Activated naive CD8-positive, alpha-beta T cell treated with anti-CD3 and anti-CD28 coated beads, Interleukin-2, amount 10 ng/mL, durations not matched to agents 7 days and 5 days (primary cell): ENCODE data around the gene CTSH. TPM values are rescaled to one million over a fixed set of nuclear protein-coding genes. Genes with fewer than 3 reads are reported as not detected.
A peak's percentile ranks its signal among the peaks of the same experiment; 100 is the strongest.

Experiments
- ATAC-seq: fragments of 150-1000 bp; cut with Tn5 transposase; one replicate; pipeline ENCODE4 v1.10.0; 2021; ENCODE audit warnings: low read depth, moderate library complexity
- POLR2A ChIA-PET: fragments of 350-600 bp; sonication (Branson Sonifier 250); formaldehyde crosslinking; loops from one replicate; lab custom pipeline; 2021; ENCODE audit warnings: antibody characterized with exemption; lab: Charles Lee
- DNase-seq: peaks from one replicate; pipeline ENCODE4 v3.0.0; 2021
- H3K27ac Mint-ChIP-seq: one replicate; pipeline ENCODE4 v1.8.0; 2022; ENCODE audit warnings: mild to moderate bottlenecking, mixed read lengths
- H3K27me3 Mint-ChIP-seq: one replicate; pipeline ENCODE4 v1.8.0; 2022; ENCODE audit warnings: mild to moderate bottlenecking, moderate library complexity, mixed read lengths
- H3K36me3 Mint-ChIP-seq: one replicate; pipeline ENCODE4 v1.8.0; 2021; ENCODE audit warnings: mild to moderate bottlenecking, mixed read lengths
- H3K4me1 Mint-ChIP-seq: one replicate; pipeline ENCODE4 v1.8.0; 2021; ENCODE audit warnings: mixed read lengths
- H3K4me3 Mint-ChIP-seq: one replicate; pipeline ENCODE4 v1.8.0; 2022; ENCODE audit warnings: mild to moderate bottlenecking, moderate library complexity, mixed read lengths
- H3K9me3 Mint-ChIP-seq: one replicate; pipeline ENCODE4 v1.8.0; 2021; ENCODE audit warnings: mixed read lengths
- total RNA-seq, 2 experiments: library from RNA; stranded (reverse); gene quantifications; one replicate each; pipeline ENCODE4 v1.2.3, GENCODE V29; 2021

Gene CTSH, protein sequence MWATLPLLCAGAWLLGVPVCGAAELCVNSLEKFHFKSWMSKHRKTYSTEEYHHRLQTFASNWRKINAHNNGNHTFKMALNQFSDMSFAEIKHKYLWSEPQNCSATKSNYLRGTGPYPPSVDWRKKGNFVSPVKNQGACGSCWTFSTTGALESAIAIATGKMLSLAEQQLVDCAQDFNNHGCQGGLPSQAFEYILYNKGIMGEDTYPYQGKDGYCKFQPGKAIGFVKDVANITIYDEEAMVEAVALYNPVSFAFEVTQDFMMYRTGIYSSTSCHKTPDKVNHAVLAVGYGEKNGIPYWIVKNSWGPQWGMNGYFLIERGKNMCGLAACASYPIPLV
- 10 to 100 TPM; 31.5 to 33.9 TPM for total RNA-seq

DNA sequence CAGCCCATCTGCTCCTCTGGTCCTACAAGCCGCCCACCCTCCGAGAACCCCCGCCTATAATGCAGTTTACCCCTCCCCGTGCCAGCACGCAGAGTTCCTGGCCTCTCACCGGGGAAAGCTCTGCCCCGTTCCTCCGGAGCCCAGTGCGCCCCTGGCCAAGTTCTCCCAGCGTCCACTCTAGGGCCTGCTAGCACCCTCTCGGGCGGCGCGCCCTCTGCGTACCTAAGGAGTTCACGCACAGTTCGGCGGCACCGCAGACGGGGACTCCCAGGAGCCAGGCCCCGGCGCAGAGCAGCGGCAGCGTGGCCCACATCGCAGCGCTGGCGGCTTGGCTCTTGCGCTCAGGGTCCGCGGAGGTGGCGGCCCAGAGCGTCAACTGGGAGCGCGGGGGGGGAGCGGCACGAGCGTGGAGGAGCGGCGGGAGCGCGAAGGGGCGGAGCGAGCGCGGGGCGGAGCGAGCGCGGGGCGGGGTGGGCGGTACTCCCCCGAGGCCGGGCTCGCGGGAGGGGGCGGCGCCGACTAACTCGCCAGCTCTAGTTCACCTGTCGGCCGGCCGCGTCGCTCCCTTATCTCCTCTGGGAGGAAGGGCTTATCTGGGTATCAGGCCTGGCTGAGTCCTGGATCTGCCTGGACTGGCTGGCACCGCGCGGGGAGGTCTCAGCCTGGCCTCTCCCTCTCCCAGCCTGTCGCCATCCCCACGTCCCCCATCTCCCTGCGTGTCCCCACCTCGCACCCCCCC is at the start of gene CTSH:
Gene CTSH (minus strand): TSS at position 378 of the 739 bp plus-strand sequence. CDS start 65 bp downstream, at position 313.
- peak within 1 kb of the TSS; percentile 77 for H3K4me3 Mint-ChIP-seq
- no peak within 1 kb of the TSS for H3K27ac Mint-ChIP-seq
- H3K36me3 Mint-ChIP-seq, result no peaks in the 10 kb centered on the region
- POLR2A ChIA-PET, result no interaction called here
- DNase-seq (peak; percentile 85), ATAC-seq (peak; percentile 86)
- H3K4me1 Mint-ChIP-seq, result peaks cover 5% of the 10 kb centered on the region
- H3K9me3 Mint-ChIP-seq, result no peaks in the 10 kb centered on the region
- peaks cover 36% of the 10 kb centered on the region for H3K27me3 Mint-ChIP-seq

DNA sequence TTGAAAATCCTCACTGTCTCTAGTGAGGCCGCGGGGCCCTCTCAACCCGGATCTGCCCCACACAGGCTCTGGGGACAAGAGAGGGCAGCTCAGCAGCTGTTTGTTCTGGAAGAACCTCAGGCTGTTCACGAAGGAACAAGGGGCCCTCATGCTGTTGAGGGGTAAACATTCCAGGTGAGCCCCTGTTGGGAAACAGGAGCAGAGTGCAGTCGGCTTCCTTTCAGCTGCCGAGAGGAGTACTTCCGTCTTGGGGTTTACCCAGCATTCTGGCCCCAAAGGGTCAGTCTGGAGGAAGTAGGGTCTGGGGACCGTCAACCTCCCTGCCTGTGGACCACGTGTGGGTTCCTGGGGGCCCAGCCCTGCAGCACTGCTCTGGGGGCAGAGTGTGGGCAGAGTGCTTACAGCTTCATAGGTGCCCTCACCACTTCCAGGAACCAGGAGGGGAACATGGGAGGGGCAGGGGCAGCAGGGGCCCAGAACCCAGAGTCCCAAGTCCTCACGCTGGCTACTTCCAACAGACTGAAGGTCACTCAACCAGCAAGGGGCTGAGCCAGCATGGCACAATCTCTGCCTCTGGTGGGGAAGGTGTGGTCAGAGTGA is 49.2 kb upstream of the CTSH start:
- no peak for ATAC-seq
- Mint-ChIP-seq H3K4me1 (peaks cover 4% of the 10 kb centered on the region), H3K27me3 (peaks cover 3% of the 10 kb centered on the region), H3K4me3 (no peak overlapping the region), H3K9me3 (no peaks in the 10 kb centered on the region), H3K36me3 (no peaks in the 10 kb centered on the region), H3K27ac (no peak overlapping the region)
- DNase-seq, result no peak
- POLR2A ChIA-PET, result no interaction called here

GRCh38 chr15:78993257-78993930 is 48.5 kb upstream of the CTSH start:
- H3K4me1 Mint-ChIP-seq, result peaks cover 6% of the 10 kb centered on the region
- H3K4me3 Mint-ChIP-seq, result no peak overlapping the region
- no peak for DNase-seq
- ATAC-seq, result no peak
- H3K27me3 Mint-ChIP-seq, result peaks cover 5% of the 10 kb centered on the region
- peak overlapping the region; percentile 1 for H3K27ac Mint-ChIP-seq
- H3K9me3 Mint-ChIP-seq, result no peaks in the 10 kb centered on the region
- POLR2A ChIA-PET, result no interaction called here
- no peaks in the 10 kb centered on the region for H3K36me3 Mint-ChIP-seq

DNA sequence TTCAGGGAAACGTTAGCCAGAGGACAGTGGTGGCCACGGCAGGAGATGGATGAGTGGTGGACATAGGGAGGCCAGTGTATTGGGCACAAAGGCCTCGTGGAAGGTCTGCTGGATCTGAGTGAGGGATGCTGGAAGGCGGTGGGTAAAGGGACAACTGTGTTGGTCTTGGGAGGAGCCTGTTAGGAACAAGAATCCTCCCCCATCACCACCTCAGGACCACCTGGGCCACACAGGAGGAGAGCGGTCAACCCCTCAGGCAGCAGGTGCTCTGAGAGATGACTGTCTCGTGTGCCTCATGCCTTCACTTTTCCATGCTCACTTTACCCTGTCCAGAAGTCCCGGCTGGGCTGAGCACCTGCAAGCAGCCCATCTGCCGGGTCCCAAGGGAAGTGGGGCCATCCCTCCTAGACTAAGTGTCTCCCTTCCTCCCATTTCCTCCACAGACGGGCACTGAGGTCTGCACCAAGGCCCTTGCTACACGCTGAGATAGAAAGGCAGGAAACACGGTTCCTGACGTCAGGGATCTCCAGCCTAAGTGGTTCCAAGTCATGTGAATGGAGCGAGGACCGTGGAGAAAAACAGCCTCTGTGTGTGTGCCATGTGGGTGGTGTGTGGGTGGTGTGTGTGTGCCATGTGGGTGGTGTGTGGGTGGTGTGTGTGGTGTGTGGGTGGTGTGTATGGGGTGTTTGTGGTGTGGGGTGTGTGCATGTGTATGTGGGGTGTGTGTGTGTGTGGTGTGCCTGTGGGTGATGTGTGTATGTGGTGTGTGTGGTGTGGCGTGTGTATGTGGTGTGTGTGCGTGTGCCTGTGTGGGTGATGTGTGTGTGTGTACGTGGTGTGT is 47.8 kb upstream of the CTSH start:
- ATAC-seq, result no peak
- H3K9me3 Mint-ChIP-seq, result no peaks in the 10 kb centered on the region
- H3K27ac Mint-ChIP-seq, result peak overlapping the region; percentile 1
- H3K36me3 Mint-ChIP-seq, result no peaks in the 10 kb centered on the region
- H3K4me1 Mint-ChIP-seq, result peaks cover 8% of the 10 kb centered on the region
- POLR2A ChIA-PET, result no interaction called here
- H3K27me3 Mint-ChIP-seq, result peaks cover 9% of the 10 kb centered on the region
- DNase-seq, result no peak
- no peak overlapping the region for H3K4me3 Mint-ChIP-seq

- Mint-ChIP-seq H3K27me3 (peaks cover 11% of the 10 kb centered on the region), H3K4me3 (no peak overlapping the region), H3K9me3 (no peaks in the 10 kb centered on the region), H3K4me1 (peaks cover 8% of the 10 kb centered on the region), H3K27ac (no peak overlapping the region), H3K36me3 (no peaks in the 10 kb centered on the region)
- POLR2A ChIA-PET, result no interaction called here
- DNase-seq (no peak), ATAC-seq (no peak)
Measured at GRCh38 chr15:78991879-78992278, 47.0 kb upstream of the CTSH start.

DNA sequence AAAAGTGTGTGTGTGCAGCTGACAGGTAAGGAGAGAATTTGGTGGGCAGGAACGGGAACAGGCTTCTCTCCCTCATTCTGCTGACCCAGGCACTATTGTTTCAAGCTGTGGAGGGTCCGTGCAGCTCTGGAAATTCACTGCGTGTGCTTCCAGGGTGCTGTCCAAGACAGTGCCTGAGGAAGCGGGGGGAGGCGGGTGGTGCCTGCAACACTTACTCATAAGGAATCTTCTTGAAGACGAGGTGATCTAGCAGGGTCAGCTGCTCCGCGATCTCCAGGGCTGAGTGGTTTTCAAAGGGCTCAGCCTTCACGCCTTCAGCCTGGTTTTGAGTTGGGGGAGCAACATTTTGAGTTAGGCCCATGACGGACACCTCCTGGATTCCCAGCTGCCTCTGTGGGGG is 46.6 kb upstream of the CTSH start:
- H3K27ac Mint-ChIP-seq, result no peak overlapping the region
- ATAC-seq, result no peak
- H3K4me1 Mint-ChIP-seq, result peaks cover 8% of the 10 kb centered on the region
- no peak overlapping the region for H3K4me3 Mint-ChIP-seq
- H3K27me3 Mint-ChIP-seq, result peaks cover 11% of the 10 kb centered on the region
- POLR2A ChIA-PET, result no interaction called here
- H3K9me3 Mint-ChIP-seq, result no peaks in the 10 kb centered on the region
- no peaks in the 10 kb centered on the region for H3K36me3 Mint-ChIP-seq
- DNase-seq, result no peak

DNA sequence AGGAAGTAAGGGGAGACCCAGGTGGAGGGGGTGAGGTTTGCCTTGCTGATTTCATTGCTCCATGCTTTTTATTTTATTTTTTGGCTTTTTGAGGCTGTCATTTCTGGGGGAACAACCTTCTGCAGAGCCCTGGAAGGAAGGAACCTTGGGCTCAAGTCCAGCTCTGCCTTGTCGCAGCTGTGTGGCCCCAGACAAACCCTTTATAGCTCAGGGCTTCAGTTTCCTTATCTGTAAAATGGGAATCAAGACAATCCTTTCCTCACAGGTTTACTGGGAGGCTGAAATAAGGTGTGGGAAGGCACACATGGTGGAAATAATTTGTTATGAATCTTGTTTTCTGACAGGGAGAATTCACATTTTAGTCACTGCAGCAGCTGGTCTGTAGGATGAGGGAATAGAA is 45.4 kb upstream of the CTSH start:
- no peak overlapping the region for H3K27ac Mint-ChIP-seq

GRCh38 chr15:78989701-78990240 is 44.9 kb upstream of the CTSH start:
- POLR2A ChIA-PET, result no interaction called here

More for the DNA sequence above, 45.4 kb upstream of the CTSH start:
- Mint-ChIP-seq H3K27me3 (peaks cover 11% of the 10 kb centered on the region), H3K36me3 (no peaks in the 10 kb centered on the region), H3K4me3 (no peak overlapping the region), H3K4me1 (peaks cover 8% of the 10 kb centered on the region), H3K9me3 (no peaks in the 10 kb centered on the region)
- POLR2A ChIA-PET, result no interaction called here
- DNase-seq, result no peak
- ATAC-seq, result no peak

DNA sequence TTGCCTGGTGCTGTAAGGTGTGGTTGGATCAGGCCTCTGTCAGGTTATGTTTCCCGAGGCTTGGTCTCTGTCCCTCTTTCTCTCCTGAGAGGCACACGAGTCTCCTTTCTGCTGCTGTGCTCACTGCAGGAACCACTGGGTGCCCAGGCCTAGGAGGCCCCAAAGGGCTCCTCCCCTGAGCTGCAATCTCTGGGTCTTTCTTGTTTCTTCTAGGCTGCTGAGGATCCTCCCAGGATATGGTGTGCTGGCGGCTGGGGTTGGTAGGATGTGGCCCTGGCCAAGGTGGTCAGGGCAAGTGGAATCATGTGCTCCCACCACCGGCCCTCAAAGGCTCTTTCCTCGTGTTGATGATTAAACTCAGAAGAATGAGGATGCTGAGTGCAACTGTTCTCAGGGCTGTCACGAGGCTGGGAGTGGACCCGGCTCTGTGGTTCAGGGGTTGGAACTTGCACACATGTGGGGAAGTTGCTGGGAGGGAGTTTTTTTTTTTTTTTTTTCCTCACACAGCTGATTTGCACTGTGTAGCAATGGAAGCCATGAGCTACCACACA is 43.6 kb upstream of the CTSH start:
- Mint-ChIP-seq H3K9me3 (no peaks in the 10 kb centered on the region), H3K4me1 (peaks cover 8% of the 10 kb centered on the region), H3K36me3 (no peaks in the 10 kb centered on the region), H3K27me3 (peaks cover 11% of the 10 kb centered on the region), H3K4me3 (peak overlapping the region; percentile 22), H3K27ac (peak overlapping the region; percentile 46)
- peak; percentile 83 for ATAC-seq
- peak; percentile 53 for DNase-seq
- POLR2A ChIA-PET, result no interaction called here

More at GRCh38 chr15:78989701-78990240, 44.9 kb upstream of the CTSH start:
- peaks cover 8% of the 10 kb centered on the region for H3K4me1 Mint-ChIP-seq
- H3K4me3 Mint-ChIP-seq, result no peak overlapping the region
- ATAC-seq (no peak), DNase-seq (no peak)
- H3K9me3 Mint-ChIP-seq, result no peaks in the 10 kb centered on the region
- H3K36me3 Mint-ChIP-seq, result no peaks in the 10 kb centered on the region
- H3K27ac Mint-ChIP-seq, result no peak overlapping the region
- peaks cover 11% of the 10 kb centered on the region for H3K27me3 Mint-ChIP-seq

GRCh38 chr15:78987556-78988360 is 42.9 kb upstream of the CTSH start:
- H3K4me3 Mint-ChIP-seq, result no peak overlapping the region

DNA sequence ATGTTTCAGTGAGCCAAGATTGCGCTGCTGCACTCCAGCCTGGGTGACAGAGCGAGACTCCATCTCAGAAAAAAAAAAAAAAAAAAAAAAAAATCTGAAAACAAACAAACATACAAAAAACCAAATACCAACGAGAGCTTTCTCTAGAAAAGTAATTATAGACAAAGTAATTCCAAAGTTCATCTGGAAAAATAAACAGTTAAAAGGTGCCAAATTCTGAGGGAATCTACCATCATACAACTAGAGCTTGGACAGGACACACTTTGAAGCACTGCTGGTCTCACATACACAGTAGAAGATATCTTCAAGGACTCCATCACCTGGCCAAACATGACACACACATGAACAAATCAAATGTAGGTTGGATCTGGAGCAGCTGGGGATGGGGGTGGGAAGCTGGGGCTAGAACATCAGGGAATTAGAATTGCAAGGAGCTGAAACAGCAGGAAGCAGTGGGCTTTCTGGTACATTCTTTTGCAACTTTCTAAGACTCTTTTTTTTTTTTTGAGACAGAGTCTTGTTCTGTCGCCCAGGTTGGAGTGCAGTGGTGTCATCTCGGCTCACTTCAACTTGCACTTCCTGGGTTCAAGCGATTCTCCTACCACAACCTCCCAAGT is 41.1 kb upstream of the CTSH start:
- POLR2A ChIA-PET, result no interaction called here
- no peak for DNase-seq
- Mint-ChIP-seq H3K27ac (no peak overlapping the region), H3K36me3 (no peaks in the 10 kb centered on the region), H3K4me1 (peaks cover 7% of the 10 kb centered on the region), H3K4me3 (no peak overlapping the region), H3K9me3 (no peaks in the 10 kb centered on the region), H3K27me3 (peaks cover 9% of the 10 kb centered on the region)
- no peak for ATAC-seq

More at GRCh38 chr15:78987556-78988360, 42.9 kb upstream of the CTSH start:
- no peaks in the 10 kb centered on the region for H3K36me3 Mint-ChIP-seq
- no peak for DNase-seq
- peaks cover 11% of the 10 kb centered on the region for H3K27me3 Mint-ChIP-seq
- H3K27ac Mint-ChIP-seq, result no peak overlapping the region
- H3K4me1 Mint-ChIP-seq, result peaks cover 7% of the 10 kb centered on the region
- POLR2A ChIA-PET, result no interaction called here
- H3K9me3 Mint-ChIP-seq, result no peaks in the 10 kb centered on the region
- no peak for ATAC-seq
